ENCODE data around the gene NR0B2. TPM values are rescaled to one million over a fixed set of nuclear protein-coding genes. Genes with fewer than 3 reads are reported as not detected.

Gene NR0B2
- total RNA-seq, 2 donors from 2014 or later = 0.31 to 0.34 TPM

- DNase-seq (no peak), ATAC-seq (no peak)
- intact Hi-C loops (cut with DNase I, micrococcal nuclease) = no loop called here
These were observed 27.5 kb upstream of the NR0B2 start for GRCh38 chr1:26941311-26941710.

GRCh38 chr1:26938659-26939025 lies 24.9 kb upstream of the NR0B2 start:
- ATAC-seq = no peak
- no peak for DNase-seq
- intact Hi-C loops (cut with DNase I, micrococcal nuclease) = no loop called here

GRCh38 chr1:26938004-26938658 lies 24.4 kb upstream of the NR0B2 start:
- intact Hi-C loops (cut with DNase I, micrococcal nuclease) = no loop called here
- ATAC-seq (peak; percentile 32), DNase-seq (no peak)

GRCh38 chr1:26936823-26937222 lies 23.0 kb upstream of the NR0B2 start:
- intact Hi-C loops (cut with DNase I, micrococcal nuclease) = no loop called here
- no peak for DNase-seq
- ATAC-seq = no peak

- no peak for DNase-seq
- intact Hi-C loops (cut with DNase I, micrococcal nuclease) = no loop called here
- no peak for ATAC-seq
These were observed 18.8 kb upstream of the NR0B2 start for GRCh38 chr1:26932531-26932930.

- DNase-seq (no peak), ATAC-seq (no peak)
- intact Hi-C loops (cut with DNase I, micrococcal nuclease) = no loop called here
These were observed 9.9 kb upstream of the NR0B2 start for GRCh38 chr1:26923711-26924110.

GRCh38 chr1:26922901-26923300 lies 9.1 kb upstream of the NR0B2 start:
- DNase-seq (no peak), ATAC-seq (no peak)
- intact Hi-C loops (cut with DNase I, micrococcal nuclease) = no loop called here

GRCh38 chr1:26922431-26922729 lies 8.6 kb upstream of the NR0B2 start:
- intact Hi-C loops (cut with DNase I, micrococcal nuclease) = no loop called here
- DNase-seq (no peak), ATAC-seq (no peak)

- DNase-seq (peak; percentile 97), ATAC-seq (peak; percentile 98)
- intact Hi-C loops (cut with DNase I, micrococcal nuclease) = no loop called here
These were observed 8.0 kb upstream of the NR0B2 start, which contains the start of gene NUDC for GRCh38 chr1:26921540-26922430. Gene NUDC, plus strand, starts transcription at chr1:26921743. Its CDS starts 106 bp downstream, at chr1:26921849.

- intact Hi-C loops (cut with DNase I, micrococcal nuclease) = no loop called here
- ATAC-seq = peak; percentile 9
- DNase-seq = peak in 1 of 2 donors; percentile 43
These were observed 7.4 kb upstream of the NR0B2 start for GRCh38 chr1:26921126-26921539.

- intact Hi-C loops (cut with DNase I, micrococcal nuclease) = no loop called here
- ATAC-seq = no peak
- DNase-seq = no peak
These were observed 1.5 kb upstream of the NR0B2 start for GRCh38 chr1:26915204-26915842.

GRCh38 chr1:26913389-26913753 lies 404 bp downstream of the NR0B2 start:
- intact Hi-C loops (cut with DNase I, micrococcal nuclease) = no loop called here
- no peak for DNase-seq
- no peak for ATAC-seq

GRCh38 chr1:26912147-26912490 lies 1.7 kb downstream of the NR0B2 start:
- ATAC-seq = no peak
- no peak for DNase-seq
- intact Hi-C loops (cut with DNase I, micrococcal nuclease) = no loop called here

- DNase-seq = no peak
- ATAC-seq = no peak
- intact Hi-C loops (cut with DNase I, micrococcal nuclease) = no loop called here
These were observed 2.2 kb downstream of the NR0B2 start for GRCh38 chr1:26911399-26912146.

- intact Hi-C loops (cut with DNase I, micrococcal nuclease) = no loop called here
- ATAC-seq (peak; percentile 40), DNase-seq (no peak)
These were observed 3.2 kb downstream of the NR0B2 start for GRCh38 chr1:26910343-26911160.

- no peak for ATAC-seq
- intact Hi-C loops (cut with DNase I, micrococcal nuclease) = no loop called here
- no peak for DNase-seq
These were observed 3.8 kb downstream of the NR0B2 start for GRCh38 chr1:26909951-26910342.

- DNase-seq = no peak
- peak; percentile 38 for ATAC-seq
- intact Hi-C loops (cut with DNase I, micrococcal nuclease) = no loop called here
These were observed 6.5 kb downstream of the NR0B2 start for GRCh38 chr1:26907071-26907917.

Data from left colon (tissue), 2 donors.